Hepatocyte (in vitro differentiated cells): ENCODE data around the gene PDE4B. TPM values are rescaled to one million over a fixed set of nuclear protein-coding genes. Genes with fewer than 3 reads are reported as not detected.

ENCODE experiments used
- DNase-seq: peaks from one replicate; pipeline ENCODE4 v3.0.0-alpha.2; 2016; ENCODE audit warnings: low spot score
- H2AFZ ChIP-seq: fragments of 200-600 bp; sonication (generic); 2 replicates; pipeline ENCODE4 v1.6.0; 2016; ENCODE audit warnings: antibody characterized with exemption, mild to moderate bottlenecking
- H3K27ac ChIP-seq: fragments of 200-600 bp; sonication (generic); 2 replicates; pipeline ENCODE4 v1.5.1; 2016; ENCODE audit warnings: mild to moderate bottlenecking
- H3K27me3 ChIP-seq: fragments of 200-600 bp; sonication (generic); 2 replicates; pipeline ENCODE4 v1.6.1; 2016
- H3K36me3 ChIP-seq: fragments of 200-600 bp; sonication (generic); replicated peaks from 2 replicates; pipeline ENCODE4 v1.5.1; 2016; ENCODE audit warnings: low read depth; ENCODE audit not compliant: insufficient read depth
- H3K4me1 ChIP-seq: fragments of 200-600 bp; sonication (generic); 2 replicates; pipeline ENCODE4 v1.5.1; 2016; ENCODE audit warnings: mild to moderate bottlenecking, moderate library complexity; ENCODE audit not compliant: insufficient read depth
- H3K4me2 ChIP-seq: fragments of 200-600 bp; sonication (generic); 2 replicates; pipeline ENCODE4 v1.6.0; 2016
- H3K4me3 ChIP-seq: fragments of 200-600 bp; sonication (generic); 2 replicates; pipeline ENCODE4 v1.5.1; 2016; ENCODE audit warnings: mild to moderate bottlenecking
- H3K79me2 ChIP-seq: fragments of 200-600 bp; sonication (generic); 2 replicates; pipeline ENCODE4 v1.6.0; 2017; ENCODE audit warnings: mild to moderate bottlenecking
- H3K9me2 ChIP-seq: fragments of 200-600 bp; sonication (generic); replicated peaks from 2 replicates; pipeline ENCODE4 v1.6.0; 2017; ENCODE audit warnings: mild to moderate bottlenecking; ENCODE audit not compliant: insufficient read depth
- H3K9me3 ChIP-seq: fragments of 200-600 bp; sonication (generic); 2 replicates; pipeline ENCODE4 v1.5.1; 2016; ENCODE audit warnings: low read depth, mild to moderate bottlenecking
- H4K20me1 ChIP-seq: fragments of 200-600 bp; sonication (generic); 2 replicates; pipeline ENCODE4 v1.6.0; 2016; ENCODE audit warnings: mild to moderate bottlenecking; ENCODE audit not compliant: insufficient read depth, poor library complexity, severe bottlenecking
- EZH2 ChIP-seq: fragments of 200-600 bp; sonication (generic); IDR thresholded peaks from 2 replicates; pipeline ENCODE4 v1.6.1; 2016; ENCODE audit warnings: antibody characterized with exemption, mild to moderate bottlenecking, borderline replicate concordance
- EZH2phosphoT487 ChIP-seq: fragments of 200-600 bp; sonication (generic); IDR thresholded peaks from one replicate; pipeline ENCODE4 v1.6.1; 2018; ENCODE audit warnings: antibody characterized with exemption, mild to moderate bottlenecking, low read depth, moderate library complexity; ENCODE audit not compliant: unreplicated experiment, severe bottlenecking
- whole genome bisulfite sequencing: methylation state at CpG from one replicate; pipeline ENCODE4 v1.1.6; 2016; ENCODE audit warnings: low lambda C conversion rate; ENCODE audit errors: missing lambda C conversion rate; 5-methylcytosine and 5-hydroxymethylcytosine counted together
- polyA plus RNA-seq: library from polyadenylated mRNA; unstranded; fragments of >200 nt; fragmentation: Nextera tagmentation; extraction: Ambion mirVana; gene quantifications from 2 replicates; pipeline ENCODE4 v1.2.1, GENCODE V29; 2016
- total RNA-seq: library from RNA; depleted of rRNA; stranded (reverse); fragments of >200 nt; gene quantifications from 2 replicates; pipeline ENCODE4 v1.2.3, GENCODE V29; 2014
- TF ChIP-seq, protein P1 (sequence below): fragments of 200-600 bp; sonication (generic); IDR thresholded peaks from 2 replicates; pipeline ENCODE4 v1.5.1; 2016; ENCODE audit warnings: antibody characterized with exemption, mild to moderate bottlenecking; ENCODE audit not compliant: poor library complexity

PDE4B gene
- total and polyA plus RNA-seq, 2 experiments from 2014 or later: 1.8 to 3.4 TPM

DNA sequence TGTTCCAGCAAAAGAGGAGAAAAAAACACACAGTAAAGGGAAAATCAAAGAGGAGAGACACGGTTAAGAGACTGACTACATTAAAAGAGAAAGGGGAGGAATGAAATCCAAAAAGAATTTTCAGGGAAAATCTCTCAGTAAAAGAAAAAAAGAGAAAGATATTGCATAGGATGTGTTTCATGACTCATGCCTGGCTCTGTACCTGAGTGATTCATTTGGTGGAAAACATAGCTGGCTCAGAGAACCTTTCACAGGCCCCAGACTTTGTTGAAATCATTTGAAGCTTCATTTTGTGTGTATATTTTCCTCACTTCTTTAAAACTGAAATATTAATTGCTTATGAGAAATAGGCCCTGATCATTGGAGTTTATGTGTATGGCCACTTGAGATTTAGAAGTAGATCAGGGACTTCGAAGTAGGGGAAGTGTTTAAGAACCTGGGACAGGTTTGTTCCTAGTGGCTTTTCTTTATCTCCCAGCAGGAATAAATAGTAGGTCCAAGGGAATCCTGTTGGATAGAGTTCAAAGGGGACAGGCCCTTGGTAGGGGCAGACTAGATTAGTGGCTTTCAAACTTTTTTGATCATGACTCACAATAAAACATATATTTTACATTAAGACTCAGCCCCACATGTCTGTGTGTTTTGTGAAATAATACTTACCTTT is 502.1 kb downstream of the PDE4B start:
- 49% methylated on average over 2 of the region's 2 CpGs for WGBS
- Histone ChIP-seq H3K4me1 (peaks cover 27% of the 10 kb centered on the region), H3K79me2 (no peaks in the 10 kb centered on the region), H3K36me3 (no peaks in the 10 kb centered on the region), H4K20me1 (no peaks in the 10 kb centered on the region), H3K4me2 (no peak overlapping the region), H3K4me3 (no peak overlapping the region), H3K9me2 (no peaks in the 10 kb centered on the region), H3K9me3 (no peaks in the 10 kb centered on the region), H3K27me3 (no peaks in the 10 kb centered on the region), H3K27ac (peak overlapping the region; percentile 82), H2AFZ (no peak overlapping the region)
- peak; percentile 63 for DNase-seq
- TF ChIP-seq EZH2phosphoT487: no peak
- TF ChIP-seq EZH2: no peak
- TF ChIP-seq, protein P1, sequence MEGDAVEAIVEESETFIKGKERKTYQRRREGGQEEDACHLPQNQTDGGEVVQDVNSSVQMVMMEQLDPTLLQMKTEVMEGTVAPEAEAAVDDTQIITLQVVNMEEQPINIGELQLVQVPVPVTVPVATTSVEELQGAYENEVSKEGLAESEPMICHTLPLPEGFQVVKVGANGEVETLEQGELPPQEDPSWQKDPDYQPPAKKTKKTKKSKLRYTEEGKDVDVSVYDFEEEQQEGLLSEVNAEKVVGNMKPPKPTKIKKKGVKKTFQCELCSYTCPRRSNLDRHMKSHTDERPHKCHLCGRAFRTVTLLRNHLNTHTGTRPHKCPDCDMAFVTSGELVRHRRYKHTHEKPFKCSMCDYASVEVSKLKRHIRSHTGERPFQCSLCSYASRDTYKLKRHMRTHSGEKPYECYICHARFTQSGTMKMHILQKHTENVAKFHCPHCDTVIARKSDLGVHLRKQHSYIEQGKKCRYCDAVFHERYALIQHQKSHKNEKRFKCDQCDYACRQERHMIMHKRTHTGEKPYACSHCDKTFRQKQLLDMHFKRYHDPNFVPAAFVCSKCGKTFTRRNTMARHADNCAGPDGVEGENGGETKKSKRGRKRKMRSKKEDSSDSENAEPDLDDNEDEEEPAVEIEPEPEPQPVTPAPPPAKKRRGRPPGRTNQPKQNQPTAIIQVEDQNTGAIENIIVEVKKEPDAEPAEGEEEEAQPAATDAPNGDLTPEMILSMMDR: no peak

DNA sequence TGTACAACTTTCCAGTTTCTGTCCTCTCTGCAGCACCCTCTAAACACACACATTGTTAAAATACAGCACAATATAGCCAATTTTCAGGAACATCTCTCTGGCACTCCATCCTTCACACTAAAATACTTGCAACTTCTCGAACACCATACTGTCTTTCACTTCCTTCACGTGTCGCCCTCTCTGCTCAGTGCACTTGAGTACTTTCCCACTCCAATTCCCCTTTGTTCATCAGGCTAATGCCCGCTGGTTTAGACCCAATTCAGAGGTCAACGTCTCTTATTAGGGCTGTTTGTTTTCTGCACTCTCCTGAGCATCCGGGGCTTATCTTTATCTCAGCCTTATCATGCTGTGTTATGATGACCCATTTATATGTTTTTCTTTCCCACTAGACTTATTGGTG is 503.1 kb downstream of the PDE4B start:
- Histone ChIP-seq H3K4me1 (peaks cover 25% of the 10 kb centered on the region), H3K4me3 (no peak overlapping the region), H3K36me3 (no peaks in the 10 kb centered on the region), H3K27me3 (no peaks in the 10 kb centered on the region), H3K4me2 (no peak overlapping the region), H3K9me3 (no peaks in the 10 kb centered on the region), H2AFZ (no peak overlapping the region), H4K20me1 (no peaks in the 10 kb centered on the region), H3K9me2 (no peaks in the 10 kb centered on the region), H3K27ac (peak overlapping the region; percentile 82), H3K79me2 (no peaks in the 10 kb centered on the region)
- WGBS: 55% methylated on average over 6 of the region's 6 CpGs
- no peak for DNase-seq
- TF ChIP-seq EZH2phosphoT487 (no peak), EZH2 (no peak)
- TF ChIP-seq, protein P1: no peak

DNA sequence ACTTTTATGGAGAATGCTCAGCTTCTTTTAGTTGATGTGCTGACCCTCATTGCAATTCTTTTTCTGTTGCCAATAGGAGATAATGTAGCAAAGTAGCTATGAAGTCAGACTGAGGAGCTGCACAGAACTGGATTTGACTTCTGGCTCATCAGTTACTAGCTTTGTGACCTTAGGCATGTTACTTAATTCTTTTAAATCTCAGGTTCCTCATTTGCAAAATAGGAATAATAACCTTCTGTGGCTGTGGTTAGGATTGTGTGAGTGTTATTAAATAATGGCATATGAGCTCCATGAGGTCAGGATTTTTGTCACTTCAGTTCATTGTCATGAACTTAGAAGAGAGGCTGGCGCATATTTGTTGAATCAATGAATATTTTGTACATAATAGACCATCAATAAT is 503.7 kb downstream of the PDE4B start:
- no peaks in the 10 kb centered on the region for H3K79me2 ChIP-seq
- H3K4me3 ChIP-seq: no peak overlapping the region
- H3K27me3 ChIP-seq: no peaks in the 10 kb centered on the region
- no peak overlapping the region for H3K27ac ChIP-seq
- H3K36me3 ChIP-seq: no peaks in the 10 kb centered on the region
- no peak overlapping the region for H2AFZ ChIP-seq
- peaks cover 22% of the 10 kb centered on the region for H3K4me1 ChIP-seq
- no peaks in the 10 kb centered on the region for H3K9me2 ChIP-seq
- WGBS: 100% methylated on average over 1 of the region's 1 CpG
- no peak for DNase-seq
- no peaks in the 10 kb centered on the region for H4K20me1 ChIP-seq
- no peak overlapping the region for H3K4me2 ChIP-seq
- H3K9me3 ChIP-seq: no peaks in the 10 kb centered on the region
- TF ChIP-seq EZH2phosphoT487: no peak
- TF ChIP-seq, protein P1: no peak
- no peak for TF ChIP-seq EZH2

DNA sequence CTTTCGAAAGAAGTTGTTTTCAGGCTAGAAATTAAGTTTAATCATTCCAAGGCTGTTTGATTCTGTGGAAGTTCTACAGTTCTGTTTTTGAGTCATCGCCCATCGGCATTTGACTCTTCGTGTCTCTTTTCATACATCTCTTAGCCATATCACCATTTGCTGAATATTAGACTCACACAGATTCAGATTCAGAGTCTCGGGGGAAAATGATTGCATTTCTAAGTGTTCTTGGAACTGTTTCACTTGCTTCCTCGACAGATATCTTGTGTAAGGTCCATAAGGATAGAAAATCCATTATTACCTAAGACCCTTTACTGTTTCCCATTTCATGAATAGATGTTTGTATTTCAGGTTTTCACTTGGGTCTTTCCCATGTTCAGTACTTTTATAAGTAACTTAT is 504.3 kb downstream of the PDE4B start:
- no peak for DNase-seq
- TF ChIP-seq EZH2phosphoT487: no peak
- TF ChIP-seq EZH2: no peak
- TF ChIP-seq, protein P1: no peak
- H2AFZ ChIP-seq: no peak overlapping the region
- H3K36me3 ChIP-seq: no peaks in the 10 kb centered on the region
- H3K79me2 ChIP-seq: no peaks in the 10 kb centered on the region
- H4K20me1 ChIP-seq: no peaks in the 10 kb centered on the region
- H3K9me3 ChIP-seq: no peaks in the 10 kb centered on the region
- no peak overlapping the region for H3K27ac ChIP-seq
- H3K4me2 ChIP-seq: no peak overlapping the region
- WGBS: 95% methylated on average over 6 of the region's 6 CpGs
- no peaks in the 10 kb centered on the region for H3K27me3 ChIP-seq
- peaks cover 16% of the 10 kb centered on the region for H3K4me1 ChIP-seq
- H3K9me2 ChIP-seq: no peaks in the 10 kb centered on the region
- no peak overlapping the region for H3K4me3 ChIP-seq
